ENCODE data around the gene EFNA3.

The EFNA3 gene

GRCh38 chr1:155093911-155094621, 15.4 kb downstream of the EFNA3 start:
- no peak overlapping the region for H3K27ac ChIP-seq (ENCODE audit: low read depth, low read length)
- peak overlapping the region in 1 of 2 donors; percentile 32 for H3K9ac ChIP-seq (ENCODE audit: low read depth in 1 of 2, low read length in 2 of 2)
- no peak overlapping the region for H3K4me3 ChIP-seq (ENCODE audit: low read depth in 1 of 2, low read length in 2 of 2)
- no peaks in the 10 kb centered on the region for H3K27me3 ChIP-seq (ENCODE audit: control insufficient read depth in 1 of 2, insufficient read depth in 2 of 2, low read length in 2 of 2)
- H3K36me3 ChIP-seq (ENCODE audit: control insufficient read depth in 1 of 2, insufficient read depth in 2 of 2, low read length in 2 of 2): no peaks in the 10 kb centered on the region
- no peaks in the 10 kb centered on the region for H3K9me3 ChIP-seq (ENCODE audit: control insufficient read depth in 1 of 2, low read length in 2 of 2)
- H3K4me1 ChIP-seq (ENCODE audit: control insufficient read depth in 1 of 2, insufficient read depth in 2 of 2, low read length in 2 of 2): peaks cover 15 to 16% of the 10 kb centered on the region in 2 donors

GRCh38 chr1:155094622-155094948, 15.9 kb downstream of the EFNA3 start:
- Histone ChIP-seq H3K27me3 (ENCODE audit: control insufficient read depth in 1 of 2, insufficient read depth in 2 of 2, low read length in 2 of 2) (no peaks in the 10 kb centered on the region), H3K36me3 (ENCODE audit: control insufficient read depth in 1 of 2, insufficient read depth in 2 of 2, low read length in 2 of 2) (no peaks in the 10 kb centered on the region), H3K4me1 (ENCODE audit: control insufficient read depth in 1 of 2, insufficient read depth in 2 of 2, low read length in 2 of 2) (peaks cover 15 to 16% of the 10 kb centered on the region in 2 donors), H3K9me3 (ENCODE audit: control insufficient read depth in 1 of 2, low read length in 2 of 2) (no peaks in the 10 kb centered on the region), H3K9ac (ENCODE audit: low read depth in 1 of 2, low read length in 2 of 2) (peak overlapping the region in 1 of 2 donors; percentile 32), H3K4me3 (ENCODE audit: low read depth in 1 of 2, low read length in 2 of 2) (no peak overlapping the region), H3K27ac (ENCODE audit: low read depth, low read length) (no peak overlapping the region)

- H3K9ac ChIP-seq (ENCODE audit: low read depth in 1 of 2, low read length in 2 of 2): no peak overlapping the region
- H3K4me1 ChIP-seq (ENCODE audit: control insufficient read depth in 1 of 2, insufficient read depth in 2 of 2, low read length in 2 of 2): peaks cover 0 to 9% of the 10 kb centered on the region in 2 donors
- H3K9me3 ChIP-seq (ENCODE audit: control insufficient read depth in 1 of 2, low read length in 2 of 2): no peaks in the 10 kb centered on the region
- no peak overlapping the region for H3K4me3 ChIP-seq (ENCODE audit: low read depth in 1 of 2, low read length in 2 of 2)
- no peak overlapping the region for H3K27ac ChIP-seq (ENCODE audit: low read depth, low read length)
- H3K27me3 ChIP-seq (ENCODE audit: control insufficient read depth in 1 of 2, insufficient read depth in 2 of 2, low read length in 2 of 2): no peaks in the 10 kb centered on the region
- no peaks in the 10 kb centered on the region for H3K36me3 ChIP-seq (ENCODE audit: control insufficient read depth in 1 of 2, insufficient read depth in 2 of 2, low read length in 2 of 2)
Observed at GRCh38 chr1:155099331-155099730, 20.7 kb downstream of the EFNA3 start.

GRCh38 chr1:155103325-155103724, 24.7 kb downstream of the EFNA3 start:
- Histone ChIP-seq H3K4me3 (ENCODE audit: low read depth in 1 of 2, low read length in 2 of 2) (no peak overlapping the region), H3K27me3 (ENCODE audit: control insufficient read depth in 1 of 2, insufficient read depth in 2 of 2, low read length in 2 of 2) (no peaks in the 10 kb centered on the region), H3K9ac (ENCODE audit: low read depth in 1 of 2, low read length in 2 of 2) (no peak overlapping the region), H3K9me3 (ENCODE audit: control insufficient read depth in 1 of 2, low read length in 2 of 2) (no peaks in the 10 kb centered on the region), H3K27ac (ENCODE audit: low read depth, low read length) (no peak overlapping the region), H3K36me3 (ENCODE audit: control insufficient read depth in 1 of 2, insufficient read depth in 2 of 2, low read length in 2 of 2) (no peaks in the 10 kb centered on the region), H3K4me1 (ENCODE audit: control insufficient read depth in 1 of 2, insufficient read depth in 2 of 2, low read length in 2 of 2) (peaks cover 16 to 33% of the 10 kb centered on the region in 2 donors)

- Histone ChIP-seq H3K9ac (ENCODE audit: low read depth in 1 of 2, low read length in 2 of 2) (no peak overlapping the region), H3K9me3 (ENCODE audit: control insufficient read depth in 1 of 2, low read length in 2 of 2) (no peaks in the 10 kb centered on the region), H3K27me3 (ENCODE audit: control insufficient read depth in 1 of 2, insufficient read depth in 2 of 2, low read length in 2 of 2) (no peaks in the 10 kb centered on the region), H3K4me3 (ENCODE audit: low read depth in 1 of 2, low read length in 2 of 2) (no peak overlapping the region), H3K4me1 (ENCODE audit: control insufficient read depth in 1 of 2, insufficient read depth in 2 of 2, low read length in 2 of 2) (peaks cover 16 to 35% of the 10 kb centered on the region in 2 donors), H3K36me3 (ENCODE audit: control insufficient read depth in 1 of 2, insufficient read depth in 2 of 2, low read length in 2 of 2) (no peaks in the 10 kb centered on the region), H3K27ac (ENCODE audit: low read depth, low read length) (peak overlapping the region; percentile 33)
Observed at GRCh38 chr1:155104605-155105534, 26.2 kb downstream of the EFNA3 start.

- H3K27ac ChIP-seq (ENCODE audit: low read depth, low read length): no peak overlapping the region
- H3K36me3 ChIP-seq (ENCODE audit: control insufficient read depth in 1 of 2, insufficient read depth in 2 of 2, low read length in 2 of 2): no peaks in the 10 kb centered on the region
- H3K9me3 ChIP-seq (ENCODE audit: control insufficient read depth in 1 of 2, low read length in 2 of 2): no peaks in the 10 kb centered on the region
- no peak overlapping the region for H3K4me3 ChIP-seq (ENCODE audit: low read depth in 1 of 2, low read length in 2 of 2)
- peaks cover 16 to 35% of the 10 kb centered on the region in 2 donors for H3K4me1 ChIP-seq (ENCODE audit: control insufficient read depth in 1 of 2, insufficient read depth in 2 of 2, low read length in 2 of 2)
- no peak overlapping the region for H3K9ac ChIP-seq (ENCODE audit: low read depth in 1 of 2, low read length in 2 of 2)
- no peaks in the 10 kb centered on the region for H3K27me3 ChIP-seq (ENCODE audit: control insufficient read depth in 1 of 2, insufficient read depth in 2 of 2, low read length in 2 of 2)
Observed at GRCh38 chr1:155105604-155106011, 27.0 kb downstream of the EFNA3 start.

GRCh38 chr1:155106862-155107261, 28.2 kb downstream of the EFNA3 start:
- H3K9me3 ChIP-seq (ENCODE audit: control insufficient read depth in 1 of 2, low read length in 2 of 2): no peaks in the 10 kb centered on the region
- peak overlapping the region in 1 of 2 donors; percentile 41 for H3K9ac ChIP-seq (ENCODE audit: low read depth in 1 of 2, low read length in 2 of 2)
- H3K36me3 ChIP-seq (ENCODE audit: control insufficient read depth in 1 of 2, insufficient read depth in 2 of 2, low read length in 2 of 2): no peaks in the 10 kb centered on the region
- H3K27ac ChIP-seq (ENCODE audit: low read depth, low read length): peak overlapping the region; percentile 61
- H3K4me3 ChIP-seq (ENCODE audit: low read depth in 1 of 2, low read length in 2 of 2): no peak overlapping the region
- H3K27me3 ChIP-seq (ENCODE audit: control insufficient read depth in 1 of 2, insufficient read depth in 2 of 2, low read length in 2 of 2): no peaks in the 10 kb centered on the region
- H3K4me1 ChIP-seq (ENCODE audit: control insufficient read depth in 1 of 2, insufficient read depth in 2 of 2, low read length in 2 of 2): peaks cover 16 to 32% of the 10 kb centered on the region in 2 donors

- H3K4me3 ChIP-seq (ENCODE audit: low read depth in 1 of 2, low read length in 2 of 2): peak overlapping the region in 1 of 2 donors; percentile 24
- no peaks in the 10 kb centered on the region for H3K9me3 ChIP-seq (ENCODE audit: control insufficient read depth in 1 of 2, low read length in 2 of 2)
- no peaks in the 10 kb centered on the region for H3K27me3 ChIP-seq (ENCODE audit: control insufficient read depth in 1 of 2, insufficient read depth in 2 of 2, low read length in 2 of 2)
- peaks cover 16 to 29% of the 10 kb centered on the region in 2 donors for H3K4me1 ChIP-seq (ENCODE audit: control insufficient read depth in 1 of 2, insufficient read depth in 2 of 2, low read length in 2 of 2)
- H3K27ac ChIP-seq (ENCODE audit: low read depth, low read length): peak overlapping the region; percentile 61
- H3K9ac ChIP-seq (ENCODE audit: low read depth in 1 of 2, low read length in 2 of 2): peak overlapping the region in 1 of 2 donors; percentile 41
- no peaks in the 10 kb centered on the region for H3K36me3 ChIP-seq (ENCODE audit: control insufficient read depth in 1 of 2, insufficient read depth in 2 of 2, low read length in 2 of 2)
Observed at GRCh38 chr1:155107309-155108264, 28.9 kb downstream of the EFNA3 start.

GRCh38 chr1:155108296-155108695, 29.7 kb downstream of the EFNA3 start:
- H3K27ac ChIP-seq (ENCODE audit: low read depth, low read length): no peak overlapping the region
- no peaks in the 10 kb centered on the region for H3K9me3 ChIP-seq (ENCODE audit: control insufficient read depth in 1 of 2, low read length in 2 of 2)
- no peak overlapping the region for H3K4me3 ChIP-seq (ENCODE audit: low read depth in 1 of 2, low read length in 2 of 2)
- H3K9ac ChIP-seq (ENCODE audit: low read depth in 1 of 2, low read length in 2 of 2): peak overlapping the region in 1 of 2 donors; percentile 41
- H3K27me3 ChIP-seq (ENCODE audit: control insufficient read depth in 1 of 2, insufficient read depth in 2 of 2, low read length in 2 of 2): no peaks in the 10 kb centered on the region
- peaks cover 16 to 29% of the 10 kb centered on the region in 2 donors for H3K4me1 ChIP-seq (ENCODE audit: control insufficient read depth in 1 of 2, insufficient read depth in 2 of 2, low read length in 2 of 2)
- no peaks in the 10 kb centered on the region for H3K36me3 ChIP-seq (ENCODE audit: control insufficient read depth in 1 of 2, insufficient read depth in 2 of 2, low read length in 2 of 2)

All from duodenal mucosa (tissue), 2 donors.